ENCODE measurements around the gene ATF5.

ATF5 gene

DNA sequence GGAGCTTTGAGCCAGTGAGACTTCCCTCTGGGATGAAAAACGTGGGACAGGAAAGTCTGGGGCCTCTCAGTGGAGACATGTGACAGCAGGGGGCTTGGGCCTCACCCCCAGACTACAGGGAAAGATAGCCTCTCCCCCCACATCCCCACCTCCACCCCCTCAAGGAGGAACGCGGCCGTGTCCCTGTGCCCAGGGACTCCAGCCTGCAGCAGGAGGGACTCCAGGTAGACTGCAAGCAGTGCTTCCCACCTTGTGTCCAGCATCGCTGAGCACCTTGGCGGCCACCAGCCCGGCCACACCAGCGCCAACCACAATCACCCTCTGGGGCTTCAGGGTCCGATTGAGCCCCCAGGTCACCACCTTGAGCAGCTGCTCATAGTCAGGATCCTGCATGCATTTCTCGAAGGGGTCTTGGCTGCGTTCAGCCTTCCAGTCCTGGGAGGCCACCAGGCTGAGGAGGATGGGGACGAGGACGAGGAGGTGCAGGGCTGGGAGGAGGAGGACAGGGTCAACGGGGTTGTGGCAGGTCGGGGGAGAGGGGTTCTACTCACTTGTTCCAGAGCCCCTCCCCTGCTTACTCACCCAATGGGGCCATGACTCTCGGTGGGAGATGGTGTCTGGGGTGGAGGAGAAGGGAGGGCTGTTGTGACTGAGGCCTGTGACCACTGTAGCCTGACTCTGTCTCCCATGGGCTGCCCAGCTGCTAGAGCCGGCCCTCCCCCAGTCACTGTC, 33.3 kb upstream of the ATF5 start:
- no peak for DNase-seq

DNA sequence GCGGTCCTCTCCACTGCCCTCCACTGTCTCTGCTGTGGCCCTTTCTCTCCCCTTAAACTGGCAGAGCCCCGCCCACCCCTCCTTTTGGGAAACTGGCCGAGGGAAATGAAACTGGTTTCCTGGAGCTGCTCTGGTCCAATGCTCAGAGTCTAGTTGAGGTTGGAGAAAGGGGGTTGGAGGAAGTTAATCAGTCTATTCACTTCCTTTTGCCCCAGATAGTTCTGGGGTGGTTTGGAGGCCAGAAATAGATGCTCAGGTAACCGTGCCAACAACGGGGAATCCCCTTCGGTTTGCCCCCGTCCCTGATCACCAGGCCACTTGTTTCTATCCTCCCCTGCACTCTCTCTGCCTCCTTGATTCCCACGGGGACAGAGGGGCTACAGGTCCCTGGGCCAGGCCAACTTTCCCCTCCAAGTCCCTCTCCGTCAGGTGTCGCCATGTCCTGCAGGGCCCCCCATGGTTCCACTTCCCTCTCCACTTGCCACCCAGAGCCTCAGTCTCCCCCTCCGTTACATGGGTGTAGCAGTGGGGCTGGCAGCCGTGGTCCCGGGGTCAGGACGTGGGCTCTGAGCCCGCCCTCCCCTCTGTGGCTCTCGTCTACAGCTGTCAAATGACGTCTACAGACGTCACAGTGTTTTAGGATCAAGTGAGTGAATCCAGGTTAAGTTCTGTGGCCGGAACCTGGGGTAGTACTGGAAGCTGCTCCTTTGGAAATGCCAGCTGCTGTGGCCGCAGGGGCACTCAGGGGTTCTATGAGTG, 32.0 kb upstream of the ATF5 start, which contains the start of gene IL4I1:
Gene IL4I1 (minus strand): TSS at position 25 of the 759 bp plus-strand sequence. CDS start 727 bp downstream, outside the sequence.
- no peak for DNase-seq

DNA sequence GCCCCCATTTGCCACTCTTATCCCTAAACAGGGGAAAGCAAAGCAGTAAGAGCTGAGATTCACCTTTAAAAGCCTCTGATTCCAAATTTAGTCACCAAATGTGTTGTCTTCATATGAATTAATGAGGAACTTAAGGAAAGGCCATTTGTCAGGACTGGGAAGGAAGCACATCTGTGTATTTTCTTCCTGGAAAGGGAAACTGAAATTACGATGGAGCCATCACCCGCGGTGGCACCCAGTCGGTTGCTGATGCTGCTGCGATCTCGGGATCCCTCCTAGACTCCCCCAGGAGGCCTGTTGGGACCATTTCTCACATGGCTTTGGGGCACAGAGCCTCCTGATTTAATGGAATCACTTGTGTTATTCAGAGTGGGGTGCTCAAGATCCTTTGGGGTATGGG, 24.9 kb upstream of the ATF5 start:
- DNase-seq = no peak

DNA sequence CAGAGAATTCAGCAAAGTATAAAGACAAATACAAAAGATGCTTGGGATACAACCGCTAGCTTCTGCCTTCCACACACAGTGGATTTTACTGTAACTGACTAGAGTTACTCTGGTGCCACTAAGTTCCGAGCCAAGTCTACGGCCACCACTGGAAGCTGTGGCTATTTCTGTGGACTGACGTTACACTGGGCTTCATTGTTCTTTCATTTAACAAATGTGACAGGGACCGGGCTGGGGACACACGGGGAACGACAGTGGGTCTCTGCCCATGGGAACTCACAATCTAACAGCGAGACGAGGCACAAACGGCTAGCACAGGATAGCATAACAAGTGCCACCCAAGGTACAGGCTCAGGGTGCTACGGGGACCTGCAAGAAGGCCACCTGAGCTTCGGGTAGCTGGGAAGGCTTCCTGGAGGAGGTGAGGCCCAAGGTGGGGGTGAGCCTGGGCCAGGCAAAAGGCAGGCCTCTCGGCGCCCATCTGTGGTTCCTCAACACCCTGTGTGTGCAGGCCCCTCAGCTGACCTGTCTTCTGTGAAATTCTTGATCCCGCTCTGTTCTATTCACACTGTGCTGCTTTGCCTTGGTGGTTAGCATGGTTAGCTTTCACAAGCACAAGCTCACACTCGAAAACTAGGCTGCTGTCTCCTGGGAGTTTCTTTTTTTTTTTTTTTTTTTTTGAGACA, 22.0 kb upstream of the ATF5 start:
- DNase-seq = no peak

DNA sequence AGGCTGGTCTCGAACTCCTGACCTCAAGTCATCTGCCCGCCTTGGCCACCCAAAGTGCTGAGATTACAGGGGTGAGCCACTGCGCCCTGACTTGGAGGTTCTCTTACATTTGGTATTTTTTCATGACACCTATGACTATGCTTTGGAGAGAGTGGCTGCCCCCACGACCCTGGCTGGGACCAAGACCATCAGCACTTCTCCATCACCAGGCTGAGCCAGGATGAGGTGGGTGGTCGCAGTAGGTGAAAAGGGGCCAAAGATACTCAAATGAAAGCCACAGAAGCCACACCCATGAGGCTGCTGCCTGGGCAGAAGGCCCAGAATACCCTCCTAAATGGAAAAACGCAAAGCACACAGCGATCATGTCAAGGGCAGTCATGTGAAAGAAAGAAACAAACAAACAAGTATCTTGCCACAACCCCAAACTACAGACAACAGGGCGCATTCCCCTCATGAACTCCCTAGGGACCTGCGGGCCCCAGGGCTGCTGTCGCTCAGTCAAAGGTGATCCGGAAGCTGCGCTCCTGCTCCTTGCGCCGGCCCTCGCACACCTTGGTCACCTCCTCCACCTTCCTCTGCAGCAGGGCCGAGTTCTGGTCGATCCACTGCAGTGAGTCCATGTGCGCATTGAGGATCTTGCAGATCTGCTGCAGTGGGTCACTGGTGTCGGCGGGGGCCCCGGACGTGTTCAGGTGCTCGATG, 21.1 kb upstream of the ATF5 start:
- no peak for DNase-seq

- no peak for DNase-seq
These were observed 20.3 kb upstream of the ATF5 start for GRCh38 chr19:49908480-49909420.

GRCh38 chr19:49910179-49910578, 18.8 kb upstream of the ATF5 start:
- no peak for DNase-seq

- DNase-seq = no peak
These were observed 17.4 kb upstream of the ATF5 start for GRCh38 chr19:49911381-49912145.

- no peak for DNase-seq
These were observed 15.9 kb upstream of the ATF5 start for GRCh38 chr19:49912965-49913685.

GRCh38 chr19:49913720-49914119, 15.3 kb upstream of the ATF5 start:
- DNase-seq = no peak

GRCh38 chr19:49915271-49915670, 13.7 kb upstream of the ATF5 start:
- no peak for DNase-seq

GRCh38 chr19:49916839-49917733, 11.9 kb upstream of the ATF5 start:
- no peak for DNase-seq

DNA sequence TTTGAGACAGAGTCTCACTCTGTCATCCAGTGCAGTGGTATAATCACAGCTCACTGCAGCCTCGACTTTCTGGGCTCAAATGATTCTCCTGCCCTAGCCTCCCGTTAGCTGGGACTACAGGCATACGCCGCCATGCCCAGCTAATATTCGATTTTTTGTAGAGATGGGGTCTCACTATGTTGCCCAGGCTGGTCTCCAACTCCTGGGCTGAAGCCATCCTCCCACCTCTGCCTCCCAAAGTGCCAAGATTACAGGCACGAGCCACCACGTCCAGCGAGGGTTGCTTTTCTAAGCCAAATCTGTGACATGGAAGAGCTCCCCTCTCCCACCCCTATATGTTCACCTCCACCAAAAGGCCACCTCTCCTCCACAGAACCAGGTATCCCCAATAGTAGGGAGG, 10.9 kb upstream of the ATF5 start:
- DNase-seq = no peak

DNA sequence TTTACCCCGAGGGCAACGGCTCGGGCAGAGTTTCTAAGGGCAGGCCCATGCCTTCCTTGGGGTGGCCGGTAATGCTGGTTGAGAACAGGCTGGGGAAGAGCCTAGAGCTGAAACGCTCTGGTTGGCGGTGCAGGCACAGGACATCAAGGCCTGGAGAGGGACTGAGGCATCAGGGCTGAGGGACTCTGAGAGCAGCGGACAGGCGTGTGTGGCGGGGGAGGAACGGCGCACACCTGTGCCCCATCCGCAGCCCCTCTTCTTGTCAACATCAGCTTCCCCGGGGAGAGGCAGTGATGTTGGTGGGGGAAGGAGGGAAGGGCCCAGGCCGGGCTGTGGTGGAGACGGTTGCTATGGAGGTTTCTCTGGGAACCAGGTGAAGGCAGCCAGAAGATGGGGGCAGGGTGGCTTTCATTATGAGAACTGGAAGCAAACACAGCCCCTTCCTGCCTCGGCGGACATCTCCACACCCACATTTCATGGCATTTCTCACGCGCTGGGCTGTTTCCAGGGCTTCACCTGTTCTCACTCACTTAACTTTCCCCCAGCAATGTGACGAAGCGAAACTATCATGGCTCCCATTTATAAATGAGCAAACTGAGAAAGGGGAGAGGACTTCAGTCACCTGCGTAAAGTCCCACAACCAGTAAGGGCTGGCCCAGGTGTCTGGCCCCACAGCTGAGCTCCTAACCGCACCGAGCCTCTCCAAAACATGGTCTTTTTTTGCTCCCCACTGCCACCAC, 8.2 kb upstream of the ATF5 start:
- DNase-seq = no peak

GRCh38 chr19:49921871-49922795, 6.9 kb upstream of the ATF5 start:
- DNase-seq = no peak

DNA sequence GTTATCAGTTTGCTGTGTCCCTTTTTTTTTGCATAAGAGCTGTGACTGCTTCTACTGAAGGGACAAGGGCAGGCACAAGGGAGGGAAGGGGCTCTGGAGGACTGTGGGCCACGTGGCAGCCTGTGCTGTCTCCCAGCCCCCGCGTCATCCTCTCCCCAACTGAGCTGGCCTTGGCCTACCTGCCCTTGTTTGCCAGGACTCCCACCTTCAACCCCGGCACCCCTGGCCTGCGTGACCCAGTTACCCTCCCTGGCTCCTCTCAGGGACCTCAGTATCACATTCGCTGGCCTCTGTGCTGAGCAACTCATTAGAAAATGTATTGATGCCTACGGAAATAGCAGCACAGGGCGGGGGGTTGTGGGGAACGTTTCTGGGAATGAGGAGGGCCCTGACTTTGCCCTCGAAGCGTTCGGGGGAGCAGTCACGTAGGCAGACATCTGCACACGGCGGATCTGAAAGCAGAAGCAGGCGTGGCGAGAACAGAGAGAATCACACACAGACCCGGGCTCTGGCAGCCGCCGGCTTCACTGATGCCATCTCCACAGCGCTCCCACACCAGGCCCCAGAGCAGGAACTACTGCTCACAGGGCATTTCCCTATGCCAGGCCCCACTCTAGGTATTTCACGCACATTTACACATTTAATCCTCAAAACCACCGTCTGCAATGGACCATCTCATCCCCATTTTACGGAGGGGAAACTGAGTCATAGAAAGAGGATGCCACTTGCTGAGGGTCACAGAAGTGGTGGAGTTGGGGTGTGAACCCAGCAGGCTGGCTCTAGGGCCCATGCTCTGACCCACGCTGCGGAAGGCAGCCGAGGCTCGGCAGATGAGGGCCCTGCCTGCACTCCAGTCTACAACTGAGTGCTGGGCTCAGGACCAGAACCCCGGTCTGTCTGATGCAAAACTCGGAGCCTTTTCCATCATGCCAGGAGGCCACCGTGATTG, 5.7 kb upstream of the ATF5 start:
- DNase-seq = no peak

Measured in NCI-H1105 treated with DMSO at 0.1 percent for 48 hours (cell line).